PC-9 (cell line): ENCODE data around the gene TMEM238. TPM values are rescaled to one million over a fixed set of nuclear protein-coding genes. Genes with fewer than 3 reads are reported as not detected.

Experiments used
- BruUV-seq: library from RNA; stranded (reverse); fragments of 400-500 nt; replicated peaks from 2 replicates; lab custom pipeline; 2021; lab: Mats Ljungman, UMichigan
- CTCF ChIA-PET: fragments of 300-600 bp; sonication (Branson Sonifier 250); formaldehyde crosslinking; loops from one replicate; lab custom pipeline; 2022; ENCODE audit warnings: antibody characterized with exemption; lab: Charles Lee
- POLR2A ChIA-PET: fragments of 300-600 bp; sonication (Branson Sonifier 250); formaldehyde crosslinking; loops from one replicate; lab custom pipeline; 2022; ENCODE audit warnings: antibody characterized with exemption; ENCODE audit not compliant: unreplicated experiment; lab: Charles Lee
- DNase-seq, 2 experiments: peaks; one replicate each; pipeline versions ENCODE4 v3.0.0 to v3.0.0-alpha.2; 2015 to 2022; ENCODE audit warnings: mixed read lengths in 1 of 2
- H2AFZ ChIP-seq: fragments of 200-600 bp; sonication (generic); 2 replicates; pipeline ENCODE4 v1.8.1; 2017; ENCODE audit warnings: antibody characterized with exemption
- H3F3A ChIP-seq: fragments of 200-600 bp; sonication (generic); 2 replicates; pipeline ENCODE4 v1.8.1; 2017; ENCODE audit warnings: antibody characterized with exemption, mild to moderate bottlenecking, low read depth; ENCODE audit not compliant: insufficient read depth
- H3K27ac ChIP-seq: fragments of 200-600 bp; sonication (generic); 2 replicates; pipeline ENCODE4 v1.6.1; 2016; ENCODE audit warnings: mixed run types
- H3K27me3 ChIP-seq: fragments of 200-600 bp; sonication (generic); 2 replicates; pipeline ENCODE4 v1.6.1; 2016; ENCODE audit warnings: low read depth, mixed run types; ENCODE audit not compliant: insufficient read depth
- H3K36me3 ChIP-seq: fragments of 200-600 bp; sonication (generic); 2 replicates; pipeline ENCODE4 v1.6.1; 2016; ENCODE audit warnings: low read depth, mixed run types
- H3K4me1 ChIP-seq: fragments of 200-600 bp; sonication (generic); replicated peaks from 2 replicates; pipeline ENCODE4 v1.6.1; 2016; ENCODE audit warnings: mixed run types; ENCODE audit not compliant: insufficient read depth
- H3K4me2 ChIP-seq: fragments of 200-600 bp; sonication (generic); 2 replicates; pipeline ENCODE4 v1.6.1; 2017; ENCODE audit warnings: mixed run types
- H3K4me3 ChIP-seq: fragments of 200-600 bp; sonication (generic); 2 replicates; pipeline ENCODE4 v1.6.1; 2016; ENCODE audit warnings: mixed run types
- H3K79me2 ChIP-seq: fragments of 200-600 bp; sonication (generic); 2 replicates; pipeline ENCODE4 v1.6.1; 2017; ENCODE audit warnings: low read depth, mixed run types
- H3K9me2 ChIP-seq: fragments of 200-600 bp; sonication (generic); 2 replicates; pipeline ENCODE4 v1.8.1; 2017; ENCODE audit warnings: mild to moderate bottlenecking; ENCODE audit not compliant: insufficient read depth
- H3K9me3 ChIP-seq: fragments of 200-600 bp; sonication (generic); 2 replicates; pipeline ENCODE4 v1.8.1; 2016; ENCODE audit warnings: low read depth; ENCODE audit not compliant: insufficient read depth
- H4K20me1 ChIP-seq: fragments of 200-600 bp; sonication (generic); 2 replicates; pipeline ENCODE4 v1.8.1; 2017; ENCODE audit not compliant: insufficient read depth
- EZH2 ChIP-seq: fragments of 200-600 bp; sonication (generic); IDR thresholded peaks from 2 replicates; pipeline ENCODE4 v1.8.0; 2017; ENCODE audit warnings: antibody characterized with exemption, low read depth
- intact Hi-C: fragments of 100-400 bp; cut with micrococcal nuclease; formaldehyde crosslinking; loops from one replicate; pipeline ENCODE4 v1.10.0; 2022; ENCODE audit not compliant: unreplicated experiment
- total RNA-seq: library from RNA; stranded (reverse); gene quantifications from 2 replicates; pipeline ENCODE4 v1.2.3, GENCODE V29; 2021
- TF ChIP-seq, protein P1 (sequence below): fragments of 200-600 bp; sonication (generic); conservative IDR thresholded peaks from 2 replicates; pipeline ENCODE4 v1.6.1; 2017; ENCODE audit warnings: mixed run types, antibody characterized with exemption, mild to moderate bottlenecking, moderate library complexity

Gene TMEM238
- total RNA-seq, 1 experiment from 2014 or later: 40.4 TPM

DNA sequence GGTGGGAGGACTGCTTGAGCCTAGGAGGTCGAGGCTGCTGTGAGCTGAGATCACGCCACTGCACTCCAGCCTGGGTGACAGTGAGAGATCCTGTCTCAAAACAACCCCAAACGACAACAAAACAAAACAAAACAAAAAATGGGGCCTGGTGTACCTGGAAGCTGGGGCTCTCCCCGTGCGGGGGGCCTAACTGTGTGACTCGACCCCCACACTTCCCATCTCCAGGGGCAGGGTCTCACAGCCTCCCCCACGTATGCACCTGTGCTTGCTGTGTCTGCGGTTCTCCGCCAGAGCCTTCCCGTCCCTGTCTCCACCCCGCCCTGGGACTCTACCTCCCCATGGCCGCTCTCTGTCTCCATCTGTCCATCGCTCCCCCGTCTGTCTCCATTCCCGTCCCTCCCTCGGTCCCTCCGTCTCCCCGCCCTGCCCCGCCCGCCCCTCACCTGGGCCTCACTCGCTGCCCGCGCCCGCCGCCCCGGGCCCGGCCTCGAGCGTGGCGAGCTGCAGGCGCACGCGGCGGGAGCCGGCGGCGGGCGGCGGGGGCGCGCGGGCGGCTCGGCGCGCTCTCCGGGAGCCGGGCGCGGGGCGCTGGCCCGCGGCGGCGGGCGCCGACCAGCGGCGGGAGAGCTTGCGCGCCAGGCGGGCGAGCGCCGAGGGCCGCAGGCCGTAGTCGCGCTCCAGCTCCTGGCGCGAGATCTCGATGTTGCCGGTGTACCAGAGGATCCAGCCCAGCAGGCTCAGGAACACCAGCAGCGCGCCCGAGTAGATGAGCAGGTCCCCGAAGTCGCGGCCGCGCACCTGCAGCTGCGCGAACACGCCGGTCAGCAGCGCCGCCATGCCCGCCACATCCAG is 587 bp downstream of the TMEM238 start:
- Histone ChIP-seq H3K9me3 (no peaks in the 10 kb centered on the region), H3K27ac (peak overlapping the region; percentile 50), H3K4me1 (peaks cover 34% of the 10 kb centered on the region), H2AFZ (peak overlapping the region; percentile 71), H3K4me2 (peak overlapping the region; percentile 90), H3K36me3 (peaks cover 27% of the 10 kb centered on the region), H3K9me2 (no peaks in the 10 kb centered on the region), H3F3A (peaks cover 52% of the 10 kb centered on the region), H3K27me3 (no peaks in the 10 kb centered on the region), H3K4me3 (peak overlapping the region; percentile 88), H3K79me2 (peaks cover 57% of the 10 kb centered on the region), H4K20me1 (peaks cover 25% of the 10 kb centered on the region)
- ChIA-PET CTCF (interaction anchor here (0.6 to 1.9 kb wide), 8 partner anchors 31 to 764 kb away, joined by 3 to 13 read pairs (median 6); partner anchors contain the start of genes KMT5C and PPP6R1), POLR2A (interaction anchor here (0.6 to 1.7 kb wide), 7 partner anchors 24 to 234 kb away, joined by 3 to 58 read pairs (median 4); partner anchors contain the start of genes HSPBP1, KMT5C and TNNT1)
- peak; percentile 72 to 76 for DNase-seq
- no peak for TF ChIP-seq EZH2
- TF ChIP-seq, protein P1, sequence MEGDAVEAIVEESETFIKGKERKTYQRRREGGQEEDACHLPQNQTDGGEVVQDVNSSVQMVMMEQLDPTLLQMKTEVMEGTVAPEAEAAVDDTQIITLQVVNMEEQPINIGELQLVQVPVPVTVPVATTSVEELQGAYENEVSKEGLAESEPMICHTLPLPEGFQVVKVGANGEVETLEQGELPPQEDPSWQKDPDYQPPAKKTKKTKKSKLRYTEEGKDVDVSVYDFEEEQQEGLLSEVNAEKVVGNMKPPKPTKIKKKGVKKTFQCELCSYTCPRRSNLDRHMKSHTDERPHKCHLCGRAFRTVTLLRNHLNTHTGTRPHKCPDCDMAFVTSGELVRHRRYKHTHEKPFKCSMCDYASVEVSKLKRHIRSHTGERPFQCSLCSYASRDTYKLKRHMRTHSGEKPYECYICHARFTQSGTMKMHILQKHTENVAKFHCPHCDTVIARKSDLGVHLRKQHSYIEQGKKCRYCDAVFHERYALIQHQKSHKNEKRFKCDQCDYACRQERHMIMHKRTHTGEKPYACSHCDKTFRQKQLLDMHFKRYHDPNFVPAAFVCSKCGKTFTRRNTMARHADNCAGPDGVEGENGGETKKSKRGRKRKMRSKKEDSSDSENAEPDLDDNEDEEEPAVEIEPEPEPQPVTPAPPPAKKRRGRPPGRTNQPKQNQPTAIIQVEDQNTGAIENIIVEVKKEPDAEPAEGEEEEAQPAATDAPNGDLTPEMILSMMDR: no peak
- no TSS peak for BruUV-seq
- intact Hi-C loops: loop anchor here (2.0 to 10.0 kb wide), 3 partner anchors 23 to 219 kb away; partner anchors contain the start of genes DNAAF3 and UBE2S

DNA sequence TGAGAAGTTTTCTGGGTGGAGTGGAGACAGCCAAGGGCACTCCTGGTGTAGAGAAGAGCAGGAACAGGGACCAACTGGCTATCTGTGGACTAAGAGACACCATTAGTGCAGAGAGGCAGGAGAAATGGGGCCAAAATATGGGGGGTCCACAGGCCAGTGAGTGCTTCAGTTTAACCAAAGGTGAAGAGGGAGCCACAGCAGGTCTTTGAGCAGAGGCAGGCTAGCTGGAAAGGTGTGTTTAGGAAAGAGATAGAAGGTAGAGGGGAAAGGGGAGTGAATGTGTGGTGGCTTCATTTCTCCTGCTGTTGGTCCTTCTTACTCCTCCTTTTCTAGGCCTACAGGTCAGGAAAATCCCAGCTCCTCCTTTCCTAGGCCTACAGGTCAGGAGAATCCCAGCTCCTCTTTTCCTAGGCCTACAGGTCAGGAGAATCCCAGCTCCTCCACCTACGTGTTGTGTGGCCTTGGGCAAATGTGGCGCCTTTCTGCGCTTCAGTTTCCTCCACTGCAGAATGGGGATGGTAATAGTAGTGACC is 1.5 kb downstream of the TMEM238 start:
- Histone ChIP-seq H3K27ac (no peak overlapping the region), H3K36me3 (peaks cover 18% of the 10 kb centered on the region), H3K27me3 (no peaks in the 10 kb centered on the region), H2AFZ (no peak overlapping the region), H3F3A (peaks cover 43% of the 10 kb centered on the region; the same call in 1 of the 2 replicates), H3K9me2 (no peaks in the 10 kb centered on the region), H4K20me1 (peaks cover 19% of the 10 kb centered on the region), H3K79me2 (peaks cover 48% of the 10 kb centered on the region), H3K4me3 (peak overlapping the region; percentile 59), H3K9me3 (no peaks in the 10 kb centered on the region), H3K4me2 (peak overlapping the region; percentile 90), H3K4me1 (peaks cover 25% of the 10 kb centered on the region)
- intact Hi-C loops: loop anchor here (10.0 kb wide), 1 partner anchor 218 kb away; the partner anchor contains the start of gene DNAAF3
- CTCF ChIA-PET: interaction anchor here (1.5 kb wide), 1 partner anchor 81 kb away, joined by 10 read pairs; no protein-coding TSS in a partner anchor
- DNase-seq: no peak
- BruUV-seq: TSS peak; percentile 27
- POLR2A ChIA-PET: interaction anchor here (0.6 to 0.8 kb wide), 2 partner anchors 12 to 233 kb away, joined by 4 to 26 read pairs; partner anchors contain the start of gene TNNT1
- TF ChIP-seq, protein P1: no peak
- TF ChIP-seq EZH2: no peak

DNA sequence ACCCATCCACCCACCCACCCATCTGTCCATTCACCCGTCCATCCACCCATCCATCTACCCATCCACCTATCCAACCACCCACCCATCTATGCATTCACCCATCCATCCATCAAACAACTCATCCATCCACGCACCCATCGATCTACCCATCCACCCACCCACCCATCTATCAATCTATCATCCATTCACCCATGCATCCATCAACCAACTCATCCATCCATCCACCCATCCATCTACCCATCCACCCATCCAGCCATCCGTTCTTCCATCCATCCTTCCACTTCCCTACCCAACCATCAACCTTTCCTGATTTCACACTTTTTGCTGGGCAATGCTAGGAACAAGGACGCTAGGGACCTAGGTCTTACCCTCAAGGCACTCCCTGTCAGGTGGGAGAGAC is 2.1 kb downstream of the TMEM238 start:
- peaks cover 15% of the 10 kb centered on the region for H4K20me1 ChIP-seq
- H3K4me1 ChIP-seq: peaks cover 19% of the 10 kb centered on the region
- H3K27ac ChIP-seq: no peak overlapping the region
- no TSS peak for BruUV-seq
- peaks cover 42% of the 10 kb centered on the region for H3K79me2 ChIP-seq
- H3K4me2 ChIP-seq: peak overlapping the region; percentile 90
- H3K4me3 ChIP-seq: peak overlapping the region; percentile 59; the same call in 1 of the 2 replicates
- no peaks in the 10 kb centered on the region for H3K27me3 ChIP-seq
- H3F3A ChIP-seq: peaks cover 37% of the 10 kb centered on the region; the same call in 1 of the 2 replicates
- H3K36me3 ChIP-seq: peaks cover 12% of the 10 kb centered on the region
- ChIA-PET CTCF (no interaction called here), POLR2A (interaction anchor here (0.6 kb wide), 1 partner anchor 13 kb away, joined by 26 read pairs; no protein-coding TSS in a partner anchor)
- no peaks in the 10 kb centered on the region for H3K9me3 ChIP-seq
- H3K9me2 ChIP-seq: no peaks in the 10 kb centered on the region
- no peak for DNase-seq
- no peak for TF ChIP-seq EZH2
- TF ChIP-seq, protein P1: no peak
- intact Hi-C loops: loop anchor here (10.0 kb wide), 1 partner anchor 217 kb away; the partner anchor contains the start of gene DNAAF3
- no peak overlapping the region for H2AFZ ChIP-seq
